Retinal pigment epithelial cell (primary cell): Measurements from ENCODE around the gene DNAJA2.
"Not testable (repeated sequence)": the region's sequence is repeated elsewhere in the genome, so short reads cannot be mapped to it uniquely, and the experiment has no call there.

Experiments used
- DNase-seq: peaks from one replicate; pipeline ENCODE4 v3.0.0-alpha.2; 2010; ENCODE audit warnings: low read depth
- H3K4me3 ChIP-seq: 2 replicates; pipeline ENCODE4 v1.5.1; 2011; ENCODE audit warnings: mild to moderate bottlenecking, low read length, control low read depth, moderate library complexity
- CTCF ChIP-seq: conservative IDR thresholded peaks from 2 replicates; pipeline ENCODE4 v1.5.1; 2011; ENCODE audit warnings: low read depth, low read length, control low read depth, inconsistent platforms

DNAJA2 gene

GRCh38 chr16:47013172-47013571, 39.7 kb upstream of the DNAJA2 start:
- no peak overlapping the region for H3K4me3 ChIP-seq
- DNase-seq: no peak
- no peak for TF ChIP-seq CTCF

GRCh38 chr16:47010812-47011211, 37.3 kb upstream of the DNAJA2 start:
- not testable (repeated sequence) for H3K4me3 ChIP-seq, DNase-seq

GRCh38 chr16:47008612-47009011, 35.1 kb upstream of the DNAJA2 start:
- no peak for DNase-seq
- no peak overlapping the region for H3K4me3 ChIP-seq
- no peak for TF ChIP-seq CTCF

DNA sequence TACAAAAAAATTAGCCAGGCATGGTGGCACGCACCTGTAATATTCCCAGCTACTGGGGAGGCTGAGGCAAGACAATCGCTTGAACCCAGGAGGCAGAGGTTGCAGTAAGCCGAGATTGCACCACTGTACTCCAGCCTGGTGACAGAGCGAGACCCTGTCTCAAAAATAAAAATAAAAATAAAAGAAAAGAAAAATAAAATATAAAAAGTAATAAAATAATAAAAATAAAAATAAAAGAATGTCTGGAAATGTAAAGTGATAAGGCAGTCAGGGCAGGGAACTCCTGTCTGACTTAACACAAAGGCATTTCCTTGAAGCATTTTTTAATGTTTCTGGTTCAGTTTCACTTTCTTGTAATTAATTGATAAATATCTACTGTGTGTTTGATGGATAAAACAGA, 34.7 kb upstream of the DNAJA2 start:
- TF ChIP-seq CTCF: no peak
- H3K4me3 ChIP-seq: no peak overlapping the region
- no peak for DNase-seq

DNA sequence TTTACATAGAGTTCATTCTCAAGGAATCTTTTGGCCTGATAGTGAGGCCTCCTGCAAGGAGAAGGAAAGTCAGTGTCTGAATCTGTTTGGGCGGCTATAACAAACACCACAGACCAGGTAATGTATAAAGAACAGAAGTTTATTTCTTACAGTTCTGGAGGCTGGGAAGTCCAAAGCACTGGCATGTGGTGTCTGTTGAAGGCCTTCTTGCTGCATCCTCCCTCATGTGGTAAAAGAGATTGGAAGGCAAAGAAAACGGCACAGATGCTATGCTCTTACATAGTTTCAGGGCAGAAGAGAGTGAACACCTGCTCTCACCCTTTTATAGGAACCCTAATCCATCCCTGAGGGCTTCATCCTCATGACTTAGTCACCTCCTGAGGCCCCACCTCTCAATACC, 31.2 kb upstream of the DNAJA2 start:
- DNase-seq: no peak
- H3K4me3 ChIP-seq: no peak overlapping the region
- no peak for TF ChIP-seq CTCF

- H3K4me3 ChIP-seq, DNase-seq: not testable (repeated sequence)
These were observed 26.6 kb upstream of the DNAJA2 start for GRCh38 chr16:47000066-47000465.

DNA sequence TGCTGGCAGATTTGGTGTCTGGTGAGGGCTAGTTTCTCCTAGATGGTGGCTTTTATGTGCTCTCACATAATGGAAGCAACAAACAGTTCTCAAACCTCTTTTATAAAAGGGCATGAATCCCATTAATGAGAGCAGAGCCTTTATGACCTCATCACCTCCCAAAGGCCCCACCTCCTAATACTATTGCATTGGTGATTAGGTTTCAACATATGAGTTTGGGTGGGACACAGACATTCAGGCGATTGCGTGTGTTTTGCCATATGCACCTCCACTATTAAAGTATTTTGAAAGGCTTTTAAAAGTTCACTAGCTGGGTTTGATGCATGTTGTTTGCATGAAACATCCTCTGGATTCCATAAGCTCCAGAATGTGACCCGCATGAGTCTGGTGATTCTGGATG, 24.4 kb upstream of the DNAJA2 start:
- no peak overlapping the region for H3K4me3 ChIP-seq
- DNase-seq: no peak
- TF ChIP-seq CTCF: no peak

- H3K4me3 ChIP-seq: no peak overlapping the region
- no peak for DNase-seq
- no peak for TF ChIP-seq CTCF
These were observed 23.5 kb upstream of the DNAJA2 start for GRCh38 chr16:46996952-46997458.
